ENCODE data around the gene ADGRB2.

ADGRB2 gene

GRCh38 chr1:31764312-31765040 is at the start of gene ADGRB2:
Gene ADGRB2, minus strand, starts transcription at chr1:31764340. Its CDS starts 7,119 bp downstream, at chr1:31757221.
- no peak for DNase-seq (ENCODE audit: low read depth, low spot score)

GRCh38 chr1:31812158-31812829 is 48.2 kb upstream of the ADGRB2 start:
- no peak for DNase-seq (ENCODE audit: low read depth, low spot score)

- DNase-seq (ENCODE audit: low read depth, low spot score) = no peak
Observed at GRCh38 chr1:31811605-31812004, 47.5 kb upstream of the ADGRB2 start.

GRCh38 chr1:31809698-31810097 is 45.6 kb upstream of the ADGRB2 start:
- DNase-seq (ENCODE audit: low read depth, low spot score) = no peak

- DNase-seq (ENCODE audit: low read depth, low spot score) = no peak
Observed at GRCh38 chr1:31807273-31808048, 43.3 kb upstream of the ADGRB2 start.

GRCh38 chr1:31805318-31805717 is 41.2 kb upstream of the ADGRB2 start:
- no peak for DNase-seq (ENCODE audit: low read depth, low spot score)

- DNase-seq (ENCODE audit: low read depth, low spot score) = no peak
Observed at GRCh38 chr1:31804098-31804497, 40.0 kb upstream of the ADGRB2 start.

GRCh38 chr1:31803610-31804009 is 39.5 kb upstream of the ADGRB2 start:
- no peak for DNase-seq (ENCODE audit: low read depth, low spot score)

- no peak for DNase-seq (ENCODE audit: low read depth, low spot score)
Observed at GRCh38 chr1:31802190-31803150, 38.3 kb upstream of the ADGRB2 start.

GRCh38 chr1:31801458-31801857 is 37.3 kb upstream of the ADGRB2 start:
- no peak for DNase-seq (ENCODE audit: low read depth, low spot score)

- no peak for DNase-seq (ENCODE audit: low read depth, low spot score)
Observed at GRCh38 chr1:31800674-31800967, 36.5 kb upstream of the ADGRB2 start.

- DNase-seq (ENCODE audit: low read depth, low spot score) = no peak
Observed at GRCh38 chr1:31799895-31800673, 35.9 kb upstream of the ADGRB2 start.

- no peak for DNase-seq (ENCODE audit: low read depth, low spot score)
Observed at GRCh38 chr1:31799196-31799894, 35.2 kb upstream of the ADGRB2 start.

GRCh38 chr1:31798433-31799195 is 34.5 kb upstream of the ADGRB2 start:
- DNase-seq (ENCODE audit: low read depth, low spot score) = no peak

GRCh38 chr1:31798086-31798432 is 33.9 kb upstream of the ADGRB2 start:
- no peak for DNase-seq (ENCODE audit: low read depth, low spot score)

GRCh38 chr1:31797216-31797615 is 33.1 kb upstream of the ADGRB2 start:
- no peak for DNase-seq (ENCODE audit: low read depth, low spot score)

GRCh38 chr1:31796707-31797106 is 32.6 kb upstream of the ADGRB2 start:
- DNase-seq (ENCODE audit: low read depth, low spot score) = no peak

- no peak for DNase-seq (ENCODE audit: low read depth, low spot score)
Observed at GRCh38 chr1:31795801-31796621, 31.9 kb upstream of the ADGRB2 start.
